ENCODE data around the gene TDP2.
"Not testable (repeated sequence)": the region's sequence is repeated elsewhere in the genome, so short reads cannot be mapped to it uniquely, and the experiment has no call there.

Gene TDP2

GRCh38 chr6:24686408-24686807 lies 19.7 kb upstream of the TDP2 start:
- no peaks in the 10 kb centered on the region for H3K27me3 ChIP-seq (ENCODE audit: insufficient read depth, poor library complexity, severe bottlenecking)
- TF ChIP-seq POLR2AphosphoS5 (IDR thresholded peaks at IDR 0.05; ENCODE audit: low read depth) (no peak), REST (IDR thresholded peaks at IDR 0.05; ENCODE audit: insufficient replicate concordance, low read depth) (no peak), SPI1 (IDR thresholded peaks at IDR 0.05; ENCODE audit: borderline replicate concordance, low read depth) (no peak), GABPA (IDR thresholded peaks at IDR 0.05; ENCODE audit: low read depth) (no peak), CTCF (IDR thresholded peaks at IDR 0.05; ENCODE audit: insufficient read depth, low read length) (no peak)
- no peak overlapping the region for H3K27ac ChIP-seq (replicated peaks)
- no peak for DNase-seq (ENCODE audit: low read depth in 1 of 2, low spot score in 1 of 2)
- no peak overlapping the region for H3K4me3 ChIP-seq (replicated peaks; ENCODE audit: insufficient read depth, low read length)

- TF ChIP-seq GABPA (IDR thresholded peaks at IDR 0.05; ENCODE audit: low read depth) (no peak), POLR2AphosphoS5 (IDR thresholded peaks at IDR 0.05; ENCODE audit: low read depth) (no peak), REST (IDR thresholded peaks at IDR 0.05; ENCODE audit: insufficient replicate concordance, low read depth) (no peak), SPI1 (IDR thresholded peaks at IDR 0.05; ENCODE audit: borderline replicate concordance, low read depth) (no peak), CTCF (IDR thresholded peaks at IDR 0.05; ENCODE audit: insufficient read depth, low read length) (no peak)
- H3K27ac ChIP-seq (replicated peaks) = no peak overlapping the region
- no peak overlapping the region for H3K4me3 ChIP-seq (replicated peaks; ENCODE audit: insufficient read depth, low read length)
- DNase-seq (ENCODE audit: low read depth in 1 of 2, low spot score in 1 of 2) = no peak
- no peaks in the 10 kb centered on the region for H3K27me3 ChIP-seq (ENCODE audit: insufficient read depth, poor library complexity, severe bottlenecking)
Observed at GRCh38 chr6:24683297-24684296, 16.9 kb upstream of the TDP2 start.

- TF ChIP-seq SPI1 (IDR thresholded peaks at IDR 0.05; ENCODE audit: borderline replicate concordance, low read depth) = no peak
- TF ChIP-seq REST (IDR thresholded peaks at IDR 0.05; ENCODE audit: insufficient replicate concordance, low read depth) = no peak
- no peak for TF ChIP-seq POLR2AphosphoS5 (IDR thresholded peaks at IDR 0.05; ENCODE audit: low read depth)
- DNase-seq (ENCODE audit: low read depth in 1 of 2, low spot score in 1 of 2) = no peak
- Histone ChIP-seq H3K27ac (replicated peaks) (no peak overlapping the region), H3K27me3 (ENCODE audit: insufficient read depth, poor library complexity, severe bottlenecking) (no peaks in the 10 kb centered on the region), H3K4me3 (replicated peaks; ENCODE audit: insufficient read depth, low read length) (no peak overlapping the region)
Observed at GRCh38 chr6:24680582-24680981, 13.9 kb upstream of the TDP2 start.

- H3K27ac ChIP-seq (replicated peaks); DNase-seq (ENCODE audit: low read depth in 1 of 2, low spot score in 1 of 2): not testable (repeated sequence)
Observed at GRCh38 chr6:24678792-24679352, 12.2 kb upstream of the TDP2 start.

More at GRCh38 chr6:24678792-24679352, 12.2 kb upstream of the TDP2 start:
- not testable (repeated sequence) for H3K4me3 ChIP-seq (replicated peaks; ENCODE audit: insufficient read depth, low read length); H3K27me3 ChIP-seq (ENCODE audit: insufficient read depth, poor library complexity, severe bottlenecking)

Measured in HL-60 (cell line).